ENCODE measurements around the gene TMEM178B. TPM values are rescaled to one million over a fixed set of nuclear protein-coding genes. Genes with fewer than 3 reads are reported as not detected.

TMEM178B gene
- total RNA-seq, 1 donor from 2014 or later: 35.4 TPM

- intact Hi-C loops (cut with DNase I): no loop called here
- ATAC-seq (ENCODE audit: poor library complexity) (peak; percentile 16), DNase-seq (no peak)
These were observed 382.4 kb downstream of the TMEM178B start for GRCh38 chr7:141456298-141456697.

GRCh38 chr7:141456711-141457110 lies 382.8 kb downstream of the TMEM178B start:
- no peak for DNase-seq
- no peak for ATAC-seq (ENCODE audit: poor library complexity)
- intact Hi-C loops (cut with DNase I): no loop called here

- ATAC-seq (ENCODE audit: poor library complexity) (peak; percentile 77), DNase-seq (no peak)
- intact Hi-C loops (cut with DNase I): no loop called here
These were observed 387.2 kb downstream of the TMEM178B start for GRCh38 chr7:141460781-141461715.

- intact Hi-C loops (cut with DNase I): no loop called here
- ATAC-seq (ENCODE audit: poor library complexity) (no peak), DNase-seq (no peak)
These were observed 388.1 kb downstream of the TMEM178B start for GRCh38 chr7:141461924-141462323.

- peak; percentile 54 for ATAC-seq (ENCODE audit: poor library complexity)
- intact Hi-C loops (cut with DNase I): no loop called here
- no peak for DNase-seq
These were observed 389.1 kb downstream of the TMEM178B start for GRCh38 chr7:141462958-141463357.

GRCh38 chr7:141463986-141464385 lies 390.1 kb downstream of the TMEM178B start:
- ATAC-seq (ENCODE audit: poor library complexity): no peak
- intact Hi-C loops (cut with DNase I): no loop called here
- DNase-seq: no peak

- intact Hi-C loops (cut with DNase I): no loop called here
- no peak for DNase-seq
- no peak for ATAC-seq (ENCODE audit: poor library complexity)
These were observed 390.7 kb downstream of the TMEM178B start for GRCh38 chr7:141464551-141464950.

- intact Hi-C loops (cut with DNase I): no loop called here
- DNase-seq: no peak
- ATAC-seq (ENCODE audit: poor library complexity): no peak
These were observed 392.5 kb downstream of the TMEM178B start for GRCh38 chr7:141466151-141466904.

- intact Hi-C loops (cut with DNase I): no loop called here
- DNase-seq: no peak
- no peak for ATAC-seq (ENCODE audit: poor library complexity)
These were observed 394.5 kb downstream of the TMEM178B start for GRCh38 chr7:141468341-141468740.

GRCh38 chr7:141475679-141476078 lies 401.8 kb downstream of the TMEM178B start:
- intact Hi-C loops (cut with DNase I): no loop called here
- ATAC-seq (ENCODE audit: poor library complexity) (no peak), DNase-seq (no peak)

- ATAC-seq (ENCODE audit: poor library complexity) (peak; percentile 52), DNase-seq (no peak)
- intact Hi-C loops (cut with DNase I): no loop called here
These were observed 404.0 kb downstream of the TMEM178B start for GRCh38 chr7:141477865-141478264.

GRCh38 chr7:141478845-141479244 lies 405.0 kb downstream of the TMEM178B start:
- intact Hi-C loops (cut with DNase I): no loop called here
- DNase-seq: no peak
- no peak for ATAC-seq (ENCODE audit: poor library complexity)

- DNase-seq (no peak), ATAC-seq (ENCODE audit: poor library complexity) (no peak)
- intact Hi-C loops (cut with DNase I): no loop called here
These were observed 407.1 kb downstream of the TMEM178B start for GRCh38 chr7:141480953-141481352.

- DNase-seq (no peak), ATAC-seq (ENCODE audit: poor library complexity) (no peak)
- intact Hi-C loops (cut with DNase I): no loop called here
These were observed 408.1 kb downstream of the TMEM178B start for GRCh38 chr7:141481971-141482370.

- no peak for DNase-seq
- ATAC-seq (ENCODE audit: poor library complexity): no peak
- intact Hi-C loops (cut with DNase I): no loop called here
These were observed 409.2 kb downstream of the TMEM178B start for GRCh38 chr7:141483044-141483443.

- ATAC-seq (ENCODE audit: poor library complexity) (no peak), DNase-seq (no peak)
- intact Hi-C loops (cut with DNase I): no loop called here
These were observed 411.0 kb downstream of the TMEM178B start for GRCh38 chr7:141484907-141485306.

GRCh38 chr7:141486959-141487358 lies 413.1 kb downstream of the TMEM178B start:
- intact Hi-C loops (cut with DNase I): no loop called here
- ATAC-seq (ENCODE audit: poor library complexity) (no peak), DNase-seq (no peak)

- no peak for ATAC-seq (ENCODE audit: poor library complexity)
- intact Hi-C loops (cut with DNase I): no loop called here
- no peak for DNase-seq
These were observed 416.6 kb downstream of the TMEM178B start for GRCh38 chr7:141490474-141490873.

- intact Hi-C loops (cut with DNase I): no loop called here
- no peak for ATAC-seq (ENCODE audit: poor library complexity)
- DNase-seq: no peak
These were observed 421.2 kb downstream of the TMEM178B start for GRCh38 chr7:141495057-141495456.

- DNase-seq: no peak
- no peak for ATAC-seq (ENCODE audit: poor library complexity)
- intact Hi-C loops (cut with DNase I): no loop called here
These were observed 423.5 kb downstream of the TMEM178B start for GRCh38 chr7:141497391-141497790.
